Measurements from ENCODE around the gene ZNF804A.

DNA sequence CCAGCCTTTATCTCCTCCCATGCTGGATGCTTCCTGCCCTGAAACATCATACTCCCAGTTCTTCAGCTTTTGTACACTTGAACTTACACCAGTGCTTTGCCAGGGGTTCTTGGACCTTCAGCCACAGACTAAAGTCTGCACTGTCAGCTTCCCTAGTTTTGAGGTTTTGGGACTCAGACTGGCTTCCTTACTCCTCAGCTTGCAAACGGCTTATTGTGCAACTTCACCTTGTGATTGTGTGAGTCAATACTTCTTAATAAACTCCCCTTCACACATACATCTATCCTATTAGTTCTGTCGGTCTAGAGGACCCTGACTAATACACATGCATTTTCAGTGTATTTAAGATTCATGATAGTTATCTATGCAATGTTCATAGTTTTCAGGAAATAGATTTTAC, 35.8 kb upstream of the ZNF804A start:
- TF ChIP-seq, protein P1, sequence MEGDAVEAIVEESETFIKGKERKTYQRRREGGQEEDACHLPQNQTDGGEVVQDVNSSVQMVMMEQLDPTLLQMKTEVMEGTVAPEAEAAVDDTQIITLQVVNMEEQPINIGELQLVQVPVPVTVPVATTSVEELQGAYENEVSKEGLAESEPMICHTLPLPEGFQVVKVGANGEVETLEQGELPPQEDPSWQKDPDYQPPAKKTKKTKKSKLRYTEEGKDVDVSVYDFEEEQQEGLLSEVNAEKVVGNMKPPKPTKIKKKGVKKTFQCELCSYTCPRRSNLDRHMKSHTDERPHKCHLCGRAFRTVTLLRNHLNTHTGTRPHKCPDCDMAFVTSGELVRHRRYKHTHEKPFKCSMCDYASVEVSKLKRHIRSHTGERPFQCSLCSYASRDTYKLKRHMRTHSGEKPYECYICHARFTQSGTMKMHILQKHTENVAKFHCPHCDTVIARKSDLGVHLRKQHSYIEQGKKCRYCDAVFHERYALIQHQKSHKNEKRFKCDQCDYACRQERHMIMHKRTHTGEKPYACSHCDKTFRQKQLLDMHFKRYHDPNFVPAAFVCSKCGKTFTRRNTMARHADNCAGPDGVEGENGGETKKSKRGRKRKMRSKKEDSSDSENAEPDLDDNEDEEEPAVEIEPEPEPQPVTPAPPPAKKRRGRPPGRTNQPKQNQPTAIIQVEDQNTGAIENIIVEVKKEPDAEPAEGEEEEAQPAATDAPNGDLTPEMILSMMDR (IDR thresholded peaks at IDR 0.05; ENCODE audit: borderline replicate concordance, extremely low read depth, low read length, poor library complexity, severe bottlenecking) = no peak
- no peak for TF ChIP-seq EZH2 (IDR thresholded peaks at IDR 0.05; ENCODE audit: borderline replicate concordance, low read depth, low read length, severe bottlenecking)
